Activated CD4-positive, CD25-positive, alpha-beta regulatory T cell treated with anti-CD3 and anti-CD28 coated beads, Interleukin-2, amount 50 U/mL, for 16 hours (primary cell): Measurements from ENCODE around the gene HMX1.

Experiments used
- DNase-seq: peaks from one replicate; pipeline ENCODE4 v3.0.0-alpha.2; 2020; ENCODE audit warnings: low read depth, low spot score

The HMX1 gene

DNA sequence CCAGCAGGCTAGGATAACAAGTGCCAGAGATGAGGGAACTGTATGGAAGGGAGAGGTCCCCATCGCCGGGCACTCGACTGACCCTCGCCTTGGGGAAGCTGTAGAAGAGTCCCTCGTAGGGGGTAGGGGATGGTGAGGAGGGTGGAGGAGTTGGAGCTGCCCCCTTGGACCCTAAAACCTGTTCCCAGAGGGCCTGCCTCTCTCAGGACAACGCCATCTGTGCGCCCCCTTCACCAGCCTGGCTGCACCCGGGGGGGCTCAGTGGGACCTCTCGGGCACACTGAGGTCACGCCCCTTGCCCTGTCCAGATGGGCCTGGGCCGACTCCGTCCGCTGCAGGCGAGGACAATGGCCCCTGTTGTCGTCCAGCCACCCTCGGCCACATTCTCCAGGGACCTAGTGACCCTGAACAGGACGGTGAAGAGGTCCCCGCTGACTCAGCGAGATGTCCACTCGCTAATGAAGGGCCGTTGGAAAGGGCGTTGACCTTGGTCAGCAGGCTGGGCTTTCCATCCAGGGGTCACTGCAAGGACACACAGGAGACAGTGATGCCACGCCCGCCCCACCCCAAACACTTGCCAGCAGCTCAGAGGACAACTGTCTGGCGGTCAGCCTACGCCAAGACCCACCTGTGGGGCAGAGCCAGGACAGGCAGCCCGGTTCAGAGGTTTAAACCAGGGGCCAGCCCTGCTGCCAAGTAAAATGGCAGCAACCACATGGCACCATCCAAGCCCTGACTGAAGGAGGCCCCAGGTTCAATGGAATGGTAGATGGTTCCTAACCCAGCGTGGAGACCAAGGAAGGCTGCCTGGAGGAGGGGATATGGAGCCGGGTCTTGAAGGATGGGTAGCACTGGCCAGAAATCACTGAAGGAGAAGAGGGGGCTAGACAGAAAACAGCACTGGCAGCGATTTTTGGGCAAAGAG is 51.2 kb downstream of the HMX1 start:
- DNase-seq: no peak

DNA sequence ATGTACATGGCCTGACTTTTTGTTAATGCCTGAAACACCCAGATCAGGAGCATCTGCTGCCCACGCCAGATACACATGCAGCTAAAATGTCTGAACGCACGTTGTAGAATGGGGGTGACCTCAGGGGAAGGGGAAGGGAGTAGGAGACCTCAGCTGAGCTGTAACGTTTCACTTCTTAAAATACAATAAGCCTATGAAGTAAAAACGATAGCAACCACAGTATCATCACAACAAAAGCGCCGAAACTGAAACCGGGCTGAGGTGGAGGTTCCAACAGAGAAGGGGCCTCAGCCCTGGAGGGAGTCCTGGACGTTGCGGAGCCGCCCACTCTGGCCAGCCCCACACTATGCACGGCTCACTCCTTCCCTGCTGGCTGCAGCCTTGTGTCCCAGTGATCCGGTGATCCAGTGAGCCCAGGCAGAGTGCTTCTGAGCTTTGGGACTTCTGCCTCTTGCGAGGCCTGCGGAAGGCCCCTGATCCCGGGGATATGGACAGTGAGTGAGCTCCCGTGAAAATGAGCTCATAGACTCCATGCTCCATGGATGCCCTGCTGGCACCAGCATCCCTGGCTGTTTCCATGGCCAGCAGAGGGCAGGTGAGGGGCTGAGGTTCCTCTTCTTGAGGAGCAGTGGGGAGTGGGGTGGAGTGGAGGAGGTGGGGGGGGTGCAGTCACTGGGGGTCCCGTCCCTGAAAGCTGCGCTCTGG is 52.0 kb downstream of the HMX1 start:
- no peak for DNase-seq

GRCh38 chr4:8819019-8819418 is 52.6 kb downstream of the HMX1 start:
- DNase-seq: no peak

DNA sequence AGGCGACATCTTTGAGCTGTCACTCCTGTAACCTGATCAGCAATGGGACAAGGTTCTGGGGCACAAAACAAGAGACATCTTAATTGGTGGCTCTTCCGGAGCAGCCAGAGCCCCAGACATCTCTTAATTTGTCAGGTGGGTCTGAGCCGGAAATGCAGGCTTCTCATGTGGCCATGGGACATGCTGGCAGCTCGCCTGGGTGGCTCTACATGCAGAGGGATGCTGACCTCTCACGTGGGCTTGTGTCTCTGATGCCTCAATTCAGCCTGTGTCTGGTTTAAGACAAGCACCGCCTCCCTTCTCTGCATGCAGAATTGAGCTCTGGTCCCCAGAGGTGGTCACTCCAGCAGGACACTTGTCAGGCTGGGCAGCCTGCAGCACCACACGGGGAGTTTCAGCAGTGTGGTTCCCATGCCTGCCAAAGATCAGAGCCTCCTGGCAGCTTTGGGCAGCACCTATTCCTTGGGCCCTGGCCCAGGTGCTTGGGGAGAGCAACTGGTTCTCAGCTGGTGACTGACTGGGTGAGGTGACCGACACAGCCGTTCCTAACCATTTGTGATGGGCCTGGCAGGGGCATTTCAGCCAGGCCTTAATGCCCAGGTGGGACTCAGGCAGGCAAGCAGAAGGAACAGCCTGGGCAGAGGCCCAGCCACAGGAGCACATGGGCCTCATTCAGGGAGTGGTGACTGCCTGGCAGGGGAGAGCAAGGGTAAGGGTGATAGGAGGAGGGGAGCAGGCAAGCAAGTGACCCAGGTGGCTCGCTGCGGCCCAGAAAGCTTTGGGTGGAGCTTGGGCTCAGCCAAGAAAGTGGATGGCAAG is 53.4 kb downstream of the HMX1 start:
- no peak for DNase-seq

DNA sequence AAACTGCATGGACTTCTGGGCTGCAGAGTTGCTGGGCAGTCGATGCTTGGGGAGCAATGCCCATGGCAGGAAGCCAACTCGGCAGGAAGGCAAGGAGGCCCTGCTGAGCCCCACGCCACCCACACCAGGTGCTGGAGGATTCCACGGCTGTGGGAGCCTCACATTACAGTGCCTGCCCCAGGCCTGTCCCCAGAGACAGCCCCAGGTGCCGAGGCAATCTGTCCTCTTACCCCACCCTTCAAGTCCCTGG is 53.9 kb downstream of the HMX1 start:
- DNase-seq: no peak

GRCh38 chr4:8817096-8817812 is 54.4 kb downstream of the HMX1 start:
- no peak for DNase-seq
